ENCODE data around the gene ITPK1.

DNA sequence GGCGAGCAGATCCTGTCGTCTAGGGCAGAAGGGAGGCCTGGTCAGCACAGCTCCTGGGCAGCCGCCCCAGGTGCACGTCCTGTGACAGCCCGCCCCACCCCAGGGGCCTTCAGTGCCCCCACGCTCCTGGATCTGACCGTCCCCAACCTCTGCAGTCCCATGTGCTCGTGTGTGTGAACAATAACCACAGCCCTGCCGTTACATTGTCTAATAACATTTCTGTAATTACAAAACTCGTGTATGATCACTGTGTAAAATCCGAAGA, 153.0 kb downstream of the ITPK1 start:
- TF ChIP-seq POLR2A (IDR thresholded peaks at IDR 0.05; ENCODE audit: low read depth, low read length) = no peak
- TF ChIP-seq TAF1 (IDR thresholded peaks at IDR 0.05; ENCODE audit: borderline replicate concordance, low read depth, low read length) = no peak

Data from GM12892 (cell line).